Retina (tissue), 1 donor: ENCODE data around the gene CD74.

Experiments used
- DNase-seq: peaks from one replicate; pipeline ENCODE4 v3.0.0-alpha.2; 2016

Gene CD74

GRCh38 chr5:150396267-150396666 is 16.4 kb downstream of the CD74 start:
- DNase-seq = no peak

DNA sequence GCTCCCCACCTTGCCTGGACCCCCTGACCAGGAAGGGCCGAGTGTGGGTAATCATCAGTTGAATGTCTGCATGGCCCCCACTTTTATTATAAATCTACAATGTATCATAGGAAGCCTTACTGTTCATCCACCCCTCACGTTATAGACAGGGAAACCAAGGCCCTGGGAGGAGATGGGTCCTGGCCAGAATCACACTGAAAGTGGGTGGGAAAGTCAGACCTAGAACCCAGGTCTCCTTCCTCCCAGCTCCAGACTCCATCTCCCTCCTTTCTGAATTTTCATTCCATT is 17.1 kb downstream of the CD74 start:
- no peak for DNase-seq

- DNase-seq = no peak
These were observed 17.6 kb downstream of the CD74 start for GRCh38 chr5:150394912-150395687.

GRCh38 chr5:150394131-150394530 is 18.6 kb downstream of the CD74 start:
- DNase-seq = no peak

DNA sequence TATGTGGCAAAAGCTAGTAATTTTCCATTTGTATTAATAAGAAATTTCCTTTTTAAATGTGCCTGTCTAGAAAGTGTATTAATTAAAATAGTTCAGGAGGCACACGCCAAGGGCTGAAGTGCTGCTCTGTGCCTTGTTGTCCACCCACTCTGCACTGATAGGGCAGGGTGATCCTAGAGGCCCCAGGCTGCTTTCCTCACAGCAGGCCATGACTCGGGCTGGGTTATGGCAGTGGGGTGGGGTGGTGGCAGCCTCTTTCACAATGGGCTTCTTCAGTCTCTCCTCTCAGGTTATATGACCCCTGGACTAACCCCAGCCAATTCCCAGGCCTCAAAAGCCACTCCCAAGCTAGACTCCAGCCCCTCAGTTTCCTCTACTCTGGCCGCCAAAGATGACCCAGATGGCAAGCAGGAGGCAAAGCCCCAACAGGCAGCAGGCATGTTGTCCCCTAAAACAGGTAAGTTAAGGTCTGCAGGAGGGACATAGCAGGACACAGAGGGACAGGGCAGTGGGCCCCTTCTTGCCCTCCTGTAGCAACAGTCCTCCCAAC is 19.5 kb downstream of the CD74 start:
- no peak for DNase-seq

GRCh38 chr5:150392680-150393079 is 20.0 kb downstream of the CD74 start:
- no peak for DNase-seq

DNA sequence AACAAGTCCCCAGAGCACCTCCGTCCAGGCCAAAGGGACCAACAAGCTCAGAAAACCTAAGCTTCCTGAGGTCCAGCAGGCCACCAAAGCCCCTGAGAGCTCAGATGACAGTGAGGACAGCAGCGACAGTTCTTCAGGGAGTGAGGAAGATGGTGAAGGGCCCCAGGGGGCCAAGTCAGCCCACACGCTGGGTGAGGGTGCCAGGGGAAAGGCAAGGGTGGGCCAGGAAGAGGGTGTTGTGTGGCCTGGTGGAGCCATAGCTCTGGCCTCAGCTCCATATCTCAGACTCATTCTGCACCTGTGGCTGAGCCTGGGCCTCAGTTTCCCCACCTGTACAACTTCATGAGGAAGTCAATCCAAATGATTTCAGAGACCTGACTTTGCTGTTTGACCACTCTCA is 20.7 kb downstream of the CD74 start:
- DNase-seq = no peak

DNA sequence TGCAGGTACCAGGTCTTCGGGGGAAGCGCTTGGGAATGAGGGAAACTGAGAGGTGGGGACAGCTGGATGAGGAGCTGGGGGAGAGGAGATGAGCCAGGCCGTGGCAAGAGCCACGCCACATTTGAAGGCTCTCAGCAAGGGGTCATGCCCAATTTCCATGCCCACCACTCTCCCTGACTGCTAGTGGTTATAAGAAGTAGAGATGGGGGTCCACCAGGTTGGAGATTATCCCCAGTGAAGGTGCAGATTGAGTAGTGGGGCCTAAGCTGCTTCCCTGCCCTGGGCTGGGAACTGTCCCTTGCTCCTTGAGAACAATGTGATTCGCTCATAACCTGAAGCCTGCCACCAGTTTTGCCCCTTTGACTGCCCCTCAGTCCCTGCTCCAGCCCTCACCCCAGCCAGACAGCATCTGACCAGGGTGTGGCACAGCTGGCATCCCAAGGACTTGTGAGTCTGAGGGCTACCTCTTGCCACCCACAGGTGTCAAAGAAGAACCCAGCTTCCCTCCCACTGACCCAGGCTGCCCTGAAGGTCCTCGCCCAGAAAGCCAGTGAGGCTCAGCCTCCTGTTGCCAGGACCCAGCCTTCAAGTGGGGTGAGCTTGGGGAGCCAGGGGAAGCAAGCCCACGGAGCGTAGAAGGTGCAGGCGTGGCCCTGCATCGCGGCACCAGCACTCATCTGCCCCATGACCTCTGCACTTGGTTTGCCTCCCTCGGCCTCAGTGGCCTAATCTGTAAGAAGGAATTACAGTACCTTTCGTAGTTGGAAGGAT is 21.5 kb downstream of the CD74 start:
- no peak for DNase-seq

DNA sequence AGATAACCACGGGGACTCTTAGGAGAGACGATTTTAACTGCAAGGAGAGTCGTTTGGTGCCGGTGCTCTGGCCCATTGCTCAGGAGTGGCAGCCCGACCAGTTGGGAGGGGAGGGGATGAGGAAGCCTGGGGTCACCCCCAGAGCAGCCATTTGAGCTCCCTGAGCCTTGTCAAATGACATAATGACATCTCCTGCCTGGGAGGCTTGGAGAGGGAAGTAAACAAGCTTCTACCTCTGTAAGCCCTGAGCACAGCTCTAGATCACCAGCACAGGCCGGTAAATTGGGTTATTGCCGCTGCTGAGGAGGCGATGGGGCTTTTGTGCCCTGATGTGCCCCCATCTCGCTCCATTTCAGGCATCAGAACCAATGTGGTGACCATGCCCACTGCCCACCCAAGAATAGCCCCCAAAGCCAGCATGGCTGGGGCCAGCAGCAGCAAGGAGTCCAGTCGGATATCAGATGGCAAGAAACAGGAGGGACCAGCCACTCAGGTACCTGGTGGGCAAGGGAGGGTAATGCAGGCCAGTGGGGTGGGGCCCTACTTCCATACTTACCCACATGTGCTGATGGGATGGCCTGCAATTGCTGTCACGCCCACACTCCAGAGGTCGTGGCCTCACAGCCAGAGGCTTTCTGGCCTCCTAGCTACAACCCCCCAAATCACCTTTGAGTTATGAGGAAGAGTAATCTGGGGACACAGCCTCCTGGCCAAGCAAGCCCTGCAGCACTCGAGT is 23.0 kb downstream of the CD74 start:
- no peak for DNase-seq

- no peak for DNase-seq
These were observed 26.5 kb downstream of the CD74 start for GRCh38 chr5:150386024-150386855.

DNA sequence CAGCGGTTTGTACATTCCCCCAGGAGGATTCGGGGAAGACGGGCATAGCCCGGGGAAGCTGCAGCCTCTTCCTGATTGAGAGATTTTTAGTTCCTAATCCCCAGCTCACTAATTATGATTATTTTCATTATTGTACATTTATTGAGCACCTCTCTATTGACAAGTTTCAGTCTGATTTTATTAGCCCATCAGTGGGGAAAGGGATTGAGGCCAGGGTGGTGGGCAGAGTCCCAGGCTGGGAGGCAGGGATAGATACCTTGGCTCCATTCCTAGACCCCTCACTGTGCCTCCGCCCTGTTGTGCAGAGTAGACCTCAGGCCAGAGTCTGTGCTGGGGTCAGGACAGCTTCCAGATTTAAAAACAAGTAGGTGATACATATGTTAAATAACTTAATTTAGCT is 28.0 kb downstream of the CD74 start:
- DNase-seq = no peak

DNA sequence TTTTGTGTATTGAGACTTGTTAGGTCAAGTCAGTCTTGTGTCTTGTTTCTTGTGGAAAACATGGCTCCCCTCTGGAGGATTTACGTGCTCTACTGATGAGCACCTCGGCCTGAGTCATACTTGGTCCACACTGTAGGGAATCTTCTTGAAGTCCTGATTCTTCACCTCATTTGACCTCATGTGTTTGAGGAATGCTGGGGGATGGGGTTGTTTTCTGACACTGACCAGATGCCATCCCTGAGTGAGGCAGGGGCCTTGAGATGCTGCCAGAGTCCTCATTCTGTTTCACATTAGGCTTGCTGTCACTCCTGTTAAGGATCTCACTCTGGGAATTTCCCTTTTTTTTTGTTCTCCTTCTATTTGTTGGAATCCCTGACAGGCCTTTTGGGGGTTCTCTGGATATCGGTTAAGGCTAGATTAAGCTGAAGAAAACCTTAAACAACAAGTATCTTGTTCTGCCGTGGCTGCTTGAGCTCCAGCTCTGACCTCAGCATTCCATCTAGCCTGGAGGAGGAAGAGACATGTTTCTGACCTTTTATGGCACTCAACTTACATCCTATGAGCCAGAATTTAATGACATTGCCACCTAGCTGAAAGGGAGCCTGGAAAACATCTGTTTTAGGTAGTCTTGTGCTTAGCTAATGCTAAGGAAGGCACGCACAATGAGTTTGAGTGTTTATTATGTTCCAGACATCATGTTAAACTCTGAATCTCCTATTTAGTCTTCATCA is 34.6 kb downstream of the CD74 start:
- no peak for DNase-seq

- no peak for DNase-seq
These were observed 35.6 kb downstream of the CD74 start for GRCh38 chr5:150376799-150377771.

GRCh38 chr5:150374651-150375050 is 38.1 kb downstream of the CD74 start:
- no peak for DNase-seq

GRCh38 chr5:150372639-150373038 is 40.1 kb downstream of the CD74 start:
- no peak for DNase-seq

GRCh38 chr5:150368526-150368925 is 44.2 kb downstream of the CD74 start:
- DNase-seq = no peak

- DNase-seq = no peak
These were observed 48.7 kb downstream of the CD74 start for GRCh38 chr5:150364004-150364403.

DNA sequence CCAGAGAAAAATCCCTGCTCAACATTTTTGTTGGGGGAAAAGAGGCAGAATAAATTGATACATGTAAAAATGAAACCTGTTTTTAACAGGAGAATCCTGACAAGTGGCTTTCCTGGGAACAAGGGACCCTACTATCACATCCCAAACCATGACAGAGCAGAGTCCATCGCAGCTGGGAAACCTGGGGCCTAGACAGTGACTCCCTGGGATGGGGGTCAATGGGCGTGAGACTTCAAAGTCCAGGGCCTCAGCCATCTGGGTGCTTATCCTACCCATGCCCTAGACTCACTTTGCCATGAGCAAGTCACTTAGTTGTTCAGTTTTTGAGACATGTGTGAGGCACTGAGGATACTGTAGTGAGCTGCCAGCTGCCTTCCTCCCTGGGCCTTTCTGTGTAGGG is 49.5 kb downstream of the CD74 start:
- no peak for DNase-seq

GRCh38 chr5:150361301-150361700 is 51.4 kb downstream of the CD74 start:
- DNase-seq = no peak

GRCh38 chr5:150358261-150359095 is 54.2 kb downstream of the CD74 start:
- DNase-seq = no peak
